Pancreas (tissue), 10 donors: ENCODE measurements around the gene TAS2R14. TPM values are rescaled to one million over a fixed set of nuclear protein-coding genes. Genes with fewer than 3 reads are reported as not detected.

Source experiments
- ATAC-seq, 4 donors: fragments of 200-7000 bp; cut with Tn5 transposase; one replicate each; pipeline versions ENCODE4 v1.8.0 to v1.9.1; 2020; ENCODE audit warnings: mild to moderate bottlenecking in 4 of 4, moderate library complexity in 4 of 4
- DNase-seq, 6 donors: peaks; one replicate each; pipeline ENCODE4 v3.0.0-alpha.2; 2020
- FAIRE-seq: peaks from 2 replicates; lab custom pipeline; 2012; peaks lifted over from hg19 to GRCh38; lab: Jason Lieb, UNC
- H3K27ac ChIP-seq, 4 donors: fragments of 200-600 bp; sonication (generic); 1 replicate in 3 of 4; 2 replicates in 1 of 4; pipeline versions ENCODE4 v1.5.0 to v1.8.0; 2020
- H3K27me3 ChIP-seq, 4 donors: fragments of 200-600 bp; one replicate each; pipeline ENCODE4 v1.8.0; 2021
- H3K36me3 ChIP-seq, 3 donors: fragments of 200-600 bp; sonication (generic) in 1 of 3; one replicate each; pipeline versions ENCODE4 v1.5.0 to v1.8.0; 2020 to 2021
- H3K4me1 ChIP-seq, 3 donors: fragments of 200-600 bp; one replicate each; pipeline ENCODE4 v1.8.0; 2021
- H3K4me3 ChIP-seq, 4 donors: fragments of 200-600 bp; sonication (generic) in 2 of 4; one replicate each; pipeline versions ENCODE4 v1.5.0 to v1.8.0; 2020 to 2021
- H3K9me3 ChIP-seq, 4 donors: fragments of 200-600 bp; one replicate each; pipeline ENCODE4 v1.8.0; 2021
- CTCF ChIP-seq, 4 donors: fragments of 200-600 bp; sonication (generic) in 3 of 4; IDR thresholded peaks; one replicate each; pipeline versions ENCODE4 v1.5.0 to v1.8.0; 2021; ENCODE audit warnings: antibody characterized with exemption in 4 of 4
- WGBS, 2 donors: extraction: QIAGEN DNeasy Blood & Tissue Kit; methylation state at CpG; one replicate each; pipeline ENCODE4 v1.1.7; 2013; 5-methylcytosine and 5-hydroxymethylcytosine counted together
- intact Hi-C, 3 donors: fragments of 100-400 bp; cut with DNase I; formaldehyde crosslinking; loops; one replicate each; pipeline versions ENCODE4 v1.11.1 to v1.14.2; 2022
- polyA plus RNA-seq, 2 donors: library from polyadenylated mRNA; stranded (reverse); fragments of 200-250 nt; gene quantifications; one replicate each; pipeline ENCODE4 v1.2.3, GENCODE V29; 2013
- total RNA-seq, 6 donors: library from RNA; stranded (reverse); fragmentation: NEBNext Ultra II Directional in 4 of 6; extraction: Animal tissue kit (Norgen Biotek cat#: 25700) in 4 of 6; gene quantifications; one replicate each; pipeline versions ENCODE4 v1.2.1 to v1.2.4, GENCODE V29; 2021 to 2023
- donor health status: healthy with polysubstance abuse.
- donor health status: DM: no; HTN: no; CAD: no; lungs with moderate emphysema.
- donor health status: DM: no; HTN: no; CAD: no.
- donor health status: control.
- donor health status: control.
- donor health status: Bipolar disorder and iron deficiency.
- donor health status: DM: yes; HTN: yes; CAD: no.
- donor health status: DM: no; HTN: no; CAD: no.
- donor health status: DM: no; HTN: no; CAD: no.
- donor health status: DM: yes; HTN: yes; CAD: no.

The TAS2R14 gene
- total and polyA plus RNA-seq, 8 donors, result 0.83 to 1.7 (median 0.91) TPM

GRCh38 chr12:10967409-10967808 is 28.3 kb upstream of the TAS2R14 start:
- Histone ChIP-seq H3K9me3 (no peaks in the 10 kb centered on the region), H3K4me3 (no peak overlapping the region), H3K36me3 (no peaks in the 10 kb centered on the region), H3K27ac (no peak overlapping the region), H3K27me3 (no peaks in the 10 kb centered on the region), H3K4me1 (no peaks in the 10 kb centered on the region)
- FAIRE-seq, result no peak
- TF ChIP-seq CTCF (IDR thresholded peaks at IDR 0.05), result no peak
- DNase-seq, result no peak
- intact Hi-C loops, result no loop called here
- 68 to 75% methylated on average over 2 of the region's 2 CpGs for WGBS, 2 donors
- no peak for ATAC-seq

- ATAC-seq (no peak), FAIRE-seq (no peak), DNase-seq (no peak)
- no peak overlapping the region for H3K4me3 ChIP-seq
- H3K9me3 ChIP-seq, result no peaks in the 10 kb centered on the region
- no peaks in the 10 kb centered on the region for H3K4me1 ChIP-seq
- no peak overlapping the region for H3K27ac ChIP-seq
- no peaks in the 10 kb centered on the region for H3K36me3 ChIP-seq
- no peaks in the 10 kb centered on the region for H3K27me3 ChIP-seq
- intact Hi-C loops, result no loop called here
- TF ChIP-seq CTCF (IDR thresholded peaks at IDR 0.05), result no peak
These were observed 27.3 kb upstream of the TAS2R14 start for GRCh38 chr12:10966314-10966713.

GRCh38 chr12:10965476-10965875 is 26.4 kb upstream of the TAS2R14 start:
- Histone ChIP-seq H3K27ac (no peak overlapping the region), H3K27me3 (no peaks in the 10 kb centered on the region), H3K9me3 (no peaks in the 10 kb centered on the region), H3K4me1 (no peaks in the 10 kb centered on the region), H3K36me3 (no peaks in the 10 kb centered on the region), H3K4me3 (no peak overlapping the region)
- TF ChIP-seq CTCF (IDR thresholded peaks at IDR 0.05), result no peak
- DNase-seq (no peak), FAIRE-seq (no peak), ATAC-seq (no peak)
- intact Hi-C loops, result no loop called here
- WGBS, 2 donors, result 94% methylated on average over 1 of the region's 1 CpG

- Histone ChIP-seq H3K9me3 (no peaks in the 10 kb centered on the region), H3K36me3 (no peaks in the 10 kb centered on the region), H3K27me3 (no peaks in the 10 kb centered on the region), H3K27ac (no peak overlapping the region), H3K4me1 (no peaks in the 10 kb centered on the region), H3K4me3 (no peak overlapping the region)
- no peak for TF ChIP-seq CTCF (IDR thresholded peaks at IDR 0.05)
- FAIRE-seq (no peak), ATAC-seq (no peak), DNase-seq (no peak)
- intact Hi-C loops, result no loop called here
- WGBS, 2 donors, result 82 to 84% methylated on average over 4 of the region's 4 CpGs
These were observed 21.1 kb upstream of the TAS2R14 start for GRCh38 chr12:10960211-10960610.

GRCh38 chr12:10959804-10960203 is 20.7 kb upstream of the TAS2R14 start:
- H3K36me3 ChIP-seq, result no peaks in the 10 kb centered on the region
- no peak for FAIRE-seq
- ATAC-seq, result no peak
- no peak for TF ChIP-seq CTCF (IDR thresholded peaks at IDR 0.05)
- no peaks in the 10 kb centered on the region for H3K4me1 ChIP-seq
- H3K9me3 ChIP-seq, result no peaks in the 10 kb centered on the region
- WGBS, 2 donors, result 92 to 93% methylated on average over 2 of the region's 2 CpGs
- DNase-seq, result no peak
- no peaks in the 10 kb centered on the region for H3K27me3 ChIP-seq
- intact Hi-C loops, result no loop called here
- no peak overlapping the region for H3K27ac ChIP-seq
- no peak overlapping the region for H3K4me3 ChIP-seq
